T-helper 17 cell (primary cell): ENCODE data around the gene ERC1. TPM values are rescaled to one million over a fixed set of nuclear protein-coding genes. Genes with fewer than 3 reads are reported as not detected.

ENCODE experiments used
- ATAC-seq: fragments of 150-1000 bp; cut with Tn5 transposase; 2 replicates; pipeline ENCODE4 v1.10.0; 2021; ENCODE audit warnings: mild to moderate bottlenecking, moderate library complexity
- DNase-seq, 3 donors: peaks; one replicate each; pipeline versions ENCODE4 v3.0.0 to v3.0.0-alpha.2; 2020 to 2021
- H3K9me3 ChIP-seq: one replicate; pipeline ENCODE4 v1.7.0; 2013; ENCODE audit warnings: low read length, mild to moderate bottlenecking; ENCODE audit not compliant: control insufficient read depth, poor library complexity, severe bottlenecking
- H3K27ac Mint-ChIP-seq: one replicate; pipeline ENCODE4 v1.8.0; 2022; ENCODE audit warnings: mild to moderate bottlenecking, moderate library complexity, mixed read lengths
- H3K27me3 Mint-ChIP-seq: one replicate; pipeline ENCODE4 v1.8.0; 2022; ENCODE audit warnings: mixed read lengths
- H3K36me3 Mint-ChIP-seq: one replicate; pipeline ENCODE4 v1.8.0; 2022; ENCODE audit warnings: low read depth, mixed read lengths
- H3K4me1 Mint-ChIP-seq: one replicate; pipeline ENCODE4 v1.8.0; 2022; ENCODE audit warnings: mild to moderate bottlenecking, mixed read lengths
- H3K4me3 Mint-ChIP-seq: one replicate; pipeline ENCODE4 v1.8.0; 2022; ENCODE audit warnings: mild to moderate bottlenecking, moderate library complexity, mixed read lengths
- total RNA-seq, 4 donors: library from RNA in 2 of 4; stranded (reverse) in 2 of 4; gene quantifications; one replicate each; pipeline ENCODE4 v1.2.3 and lab custom pipeline; 2022 to 2026

The ERC1 gene
- total RNA-seq, 2 donors from 2014 or later = 46.7 to 52.1 TPM

- peaks cover 39% of the 10 kb centered on the region for H3K4me1 Mint-ChIP-seq
- no peaks in the 10 kb centered on the region for H3K27me3 Mint-ChIP-seq
- H3K27ac Mint-ChIP-seq = peak overlapping the region; percentile 70
Observed at GRCh38 chr12:1104088-1104800, 113.2 kb downstream of the ERC1 start.

GRCh38 chr12:1107669-1108068, 116.6 kb downstream of the ERC1 start:
- H3K9me3 ChIP-seq = no peaks in the 10 kb centered on the region
- Mint-ChIP-seq H3K36me3 (peaks cover 4% of the 10 kb centered on the region), H3K27ac (no peak overlapping the region), H3K27me3 (no peaks in the 10 kb centered on the region), H3K4me1 (peaks cover 19% of the 10 kb centered on the region), H3K4me3 (no peak overlapping the region)
- DNase-seq (no peak), ATAC-seq (no peak)

More at GRCh38 chr12:1104088-1104800, 113.2 kb downstream of the ERC1 start:
- DNase-seq (no peak), ATAC-seq (no peak)
- no peak overlapping the region for H3K4me3 Mint-ChIP-seq
- H3K9me3 ChIP-seq = no peaks in the 10 kb centered on the region
- H3K36me3 Mint-ChIP-seq = peaks cover 4% of the 10 kb centered on the region

- H3K27ac Mint-ChIP-seq = no peak overlapping the region
Observed at GRCh38 chr12:1108276-1108675, 117.3 kb downstream of the ERC1 start.

GRCh38 chr12:1115484-1116231, 124.6 kb downstream of the ERC1 start:
- no peak for DNase-seq
- H3K4me1 Mint-ChIP-seq = no peaks in the 10 kb centered on the region
- no peaks in the 10 kb centered on the region for H3K27me3 Mint-ChIP-seq
- no peak for ATAC-seq
- H3K27ac Mint-ChIP-seq = no peak overlapping the region
- no peak overlapping the region for H3K4me3 Mint-ChIP-seq
- H3K36me3 Mint-ChIP-seq = no peaks in the 10 kb centered on the region
- H3K9me3 ChIP-seq = no peaks in the 10 kb centered on the region

More at GRCh38 chr12:1108276-1108675, 117.3 kb downstream of the ERC1 start:
- peaks cover 14% of the 10 kb centered on the region for H3K4me1 Mint-ChIP-seq
- DNase-seq (no peak), ATAC-seq (peak; percentile 40)
- H3K36me3 Mint-ChIP-seq = peaks cover 4% of the 10 kb centered on the region
- no peaks in the 10 kb centered on the region for H3K9me3 ChIP-seq
- H3K27me3 Mint-ChIP-seq = no peaks in the 10 kb centered on the region
- no peak overlapping the region for H3K4me3 Mint-ChIP-seq

- peaks cover 8% of the 10 kb centered on the region for H3K4me1 Mint-ChIP-seq
- no peaks in the 10 kb centered on the region for H3K9me3 ChIP-seq
- no peak overlapping the region for H3K27ac Mint-ChIP-seq
- no peaks in the 10 kb centered on the region for H3K27me3 Mint-ChIP-seq
- DNase-seq (no peak), ATAC-seq (no peak)
- H3K4me3 Mint-ChIP-seq = no peak overlapping the region
- no peaks in the 10 kb centered on the region for H3K36me3 Mint-ChIP-seq
Observed at GRCh38 chr12:1117371-1117770, 126.3 kb downstream of the ERC1 start.

- peaks cover 15% of the 10 kb centered on the region for H3K4me1 Mint-ChIP-seq
- H3K36me3 Mint-ChIP-seq = no peaks in the 10 kb centered on the region
- DNase-seq (peak; percentile 26 to 54 (median 46)), ATAC-seq (peak; percentile 51)
- H3K4me3 Mint-ChIP-seq = no peak overlapping the region
- no peak overlapping the region for H3K27ac Mint-ChIP-seq
- no peaks in the 10 kb centered on the region for H3K9me3 ChIP-seq
- H3K27me3 Mint-ChIP-seq = no peaks in the 10 kb centered on the region
Observed at GRCh38 chr12:1117970-1118563, 127.0 kb downstream of the ERC1 start.

- peak overlapping the region; percentile 89 for H3K27ac Mint-ChIP-seq
- no peaks in the 10 kb centered on the region for H3K36me3 Mint-ChIP-seq
- peak in 2 of 3 donors; percentile 42 to 43 for DNase-seq
- H3K4me3 Mint-ChIP-seq = peak overlapping the region; percentile 52
- peaks cover 28% of the 10 kb centered on the region for H3K4me1 Mint-ChIP-seq
- ATAC-seq = peak; percentile 99
- no peaks in the 10 kb centered on the region for H3K9me3 ChIP-seq
- no peaks in the 10 kb centered on the region for H3K27me3 Mint-ChIP-seq
Observed at GRCh38 chr12:1122786-1123185, 131.8 kb downstream of the ERC1 start.

GRCh38 chr12:1126091-1126490, 135.1 kb downstream of the ERC1 start:
- DNase-seq = no peak
- H3K27me3 Mint-ChIP-seq = no peaks in the 10 kb centered on the region
- ATAC-seq = no peak
- peaks cover 1% of the 10 kb centered on the region for H3K36me3 Mint-ChIP-seq
- no peaks in the 10 kb centered on the region for H3K9me3 ChIP-seq
- peak overlapping the region; percentile 19 for H3K4me3 Mint-ChIP-seq
- H3K4me1 Mint-ChIP-seq = peaks cover 44% of the 10 kb centered on the region
- H3K27ac Mint-ChIP-seq = peak overlapping the region; percentile 85

- no peak overlapping the region for H3K27ac Mint-ChIP-seq
- H3K9me3 ChIP-seq = no peaks in the 10 kb centered on the region
- H3K4me3 Mint-ChIP-seq = no peak overlapping the region
- peaks cover 2% of the 10 kb centered on the region for H3K36me3 Mint-ChIP-seq
- no peak for DNase-seq
- no peaks in the 10 kb centered on the region for H3K27me3 Mint-ChIP-seq
- peaks cover 43% of the 10 kb centered on the region for H3K4me1 Mint-ChIP-seq
- ATAC-seq = no peak
Observed at GRCh38 chr12:1127021-1127420, 136.0 kb downstream of the ERC1 start.

GRCh38 chr12:1130164-1130563, 139.1 kb downstream of the ERC1 start:
- H3K9me3 ChIP-seq = no peaks in the 10 kb centered on the region
- ATAC-seq = peak; percentile 46
- Mint-ChIP-seq H3K4me1 (peaks cover 34% of the 10 kb centered on the region), H3K4me3 (no peak overlapping the region), H3K27me3 (no peaks in the 10 kb centered on the region), H3K27ac (no peak overlapping the region), H3K36me3 (peaks cover 2% of the 10 kb centered on the region)
- DNase-seq = no peak

- H3K36me3 Mint-ChIP-seq = peaks cover 2% of the 10 kb centered on the region
- no peaks in the 10 kb centered on the region for H3K27me3 Mint-ChIP-seq
- no peak for ATAC-seq
- H3K9me3 ChIP-seq = no peaks in the 10 kb centered on the region
- no peak overlapping the region for H3K4me3 Mint-ChIP-seq
- H3K4me1 Mint-ChIP-seq = peaks cover 38% of the 10 kb centered on the region
- DNase-seq = no peak
- peak overlapping the region; percentile 37 for H3K27ac Mint-ChIP-seq
Observed at GRCh38 chr12:1130571-1130970, 139.5 kb downstream of the ERC1 start.

GRCh38 chr12:1131811-1132224, 140.8 kb downstream of the ERC1 start:
- peaks cover 40% of the 10 kb centered on the region for H3K4me1 Mint-ChIP-seq
- H3K27ac Mint-ChIP-seq = no peak overlapping the region
- no peaks in the 10 kb centered on the region for H3K27me3 Mint-ChIP-seq
- H3K9me3 ChIP-seq = no peaks in the 10 kb centered on the region
- no peak for ATAC-seq
- H3K4me3 Mint-ChIP-seq = no peak overlapping the region
- peaks cover 4% of the 10 kb centered on the region for H3K36me3 Mint-ChIP-seq
- DNase-seq = no peak

- no peak overlapping the region for H3K4me3 Mint-ChIP-seq
- no peaks in the 10 kb centered on the region for H3K9me3 ChIP-seq
- no peak overlapping the region for H3K27ac Mint-ChIP-seq
- no peaks in the 10 kb centered on the region for H3K27me3 Mint-ChIP-seq
- peaks cover 41% of the 10 kb centered on the region for H3K4me1 Mint-ChIP-seq
- DNase-seq = no peak
- peaks cover 4% of the 10 kb centered on the region for H3K36me3 Mint-ChIP-seq
- no peak for ATAC-seq
Observed at GRCh38 chr12:1132311-1132710, 141.3 kb downstream of the ERC1 start.
